ENCODE results near the gene IVNS1ABP.

GRCh38 chr1:185265314-185265713 lies 51.7 kb downstream of the IVNS1ABP start:
- no peak for TF ChIP-seq CTCF (IDR thresholded peaks at IDR 0.05; ENCODE audit: poor library complexity)
- TF ChIP-seq EZH2 (IDR thresholded peaks at IDR 0.05; ENCODE audit: borderline replicate concordance) = no peak
- TF ChIP-seq EZH2phosphoT487 (IDR thresholded peaks at IDR 0.05; ENCODE audit: low read depth, severe bottlenecking, unreplicated experiment) = no peak

Measured in hepatocyte (in vitro differentiated cells).